NB4 (cell line): ENCODE data around the gene LMO7.

ENCODE experiments used
- CTCF ChIP-seq: IDR thresholded peaks from one replicate; pipeline ENCODE4 v1.5.1; 2012; ENCODE audit warnings: low read depth, low read length
- MAX ChIP-seq: IDR thresholded peaks from 2 replicates; pipeline ENCODE4 v1.6.1; 2011; ENCODE audit warnings: low read depth, low read length
- POLR2A ChIP-seq: IDR thresholded peaks from 2 replicates; pipeline ENCODE4 v1.6.1; 2011; ENCODE audit warnings: mild to moderate bottlenecking; ENCODE audit not compliant: insufficient read length; ENCODE audit errors: extremely low read depth

DNA sequence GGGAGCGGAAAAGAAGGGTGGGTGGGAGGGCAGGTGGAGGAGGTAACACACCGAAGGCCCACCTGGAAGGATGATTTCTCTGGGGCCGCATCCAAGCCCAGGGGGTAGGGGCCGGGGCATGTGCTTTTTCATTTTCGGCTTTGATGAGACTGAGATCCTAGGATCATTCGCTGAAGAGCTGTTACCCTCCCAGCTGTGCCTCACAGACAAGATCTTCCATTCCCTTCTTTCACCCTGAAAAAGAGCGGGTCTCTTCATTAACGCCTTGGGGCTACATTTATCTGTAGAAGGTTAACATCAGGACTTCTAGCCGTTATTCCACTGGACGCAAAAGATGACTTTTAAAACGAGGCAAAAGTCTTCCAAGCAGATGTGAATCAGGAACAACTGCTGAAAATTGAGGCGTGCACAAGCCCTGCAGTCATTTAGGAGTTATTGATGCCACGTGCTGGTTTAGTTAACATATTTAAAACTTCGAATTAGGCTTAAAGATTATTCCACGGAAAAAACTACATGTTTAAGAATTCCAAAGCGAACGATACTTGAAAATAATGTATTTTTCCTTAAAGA, 1.1 kb downstream of the LMO7 start:
- TF ChIP-seq POLR2A (no peak), CTCF (no peak), MAX (no peak)
